ENCODE results near the gene ELAVL1.

GRCh38 chr19:7916955-7917266 lies 88.5 kb downstream of the ELAVL1 start:
- no peak for TF ChIP-seq GATA2 (IDR thresholded peaks at IDR 0.05; ENCODE audit: low read depth, low read length)
- no peak for TF ChIP-seq GATA3 (IDR thresholded peaks at IDR 0.05; ENCODE audit: low read depth, low read length)

Data from SH-SY5Y (cell line).